HepG2 (cell line): ENCODE data around the gene ARHGEF7.

ENCODE experiments used
- KLF6 ChIP-seq: IDR thresholded peaks from 2 replicates; pipeline ENCODE4 v1.8.0; 2016; ENCODE audit warnings: missing biosample characterization, missing genetic modification reagents
- POLR2A ChIP-seq, 2 experiments: IDR thresholded peaks; 2 replicates each; pipeline ENCODE4 v1.6.1; 2011; ENCODE audit warnings: low read depth in 2 of 2, low read length in 2 of 2, mild to moderate bottlenecking in 1 of 2, moderate library complexity in 1 of 2; ENCODE audit not compliant: insufficient read depth in 1 of 2
- ZFP62 ChIP-seq: sonication (generic); formaldehyde crosslinking; IDR thresholded peaks from 2 replicates; pipeline ENCODE4 v1.4.0; 2020; ENCODE audit warnings: missing genetic modification reagents
- TF ChIP-seq, protein P1 (sequence below): sonication (generic); formaldehyde crosslinking; IDR thresholded peaks from 2 replicates; pipeline ENCODE4 v1.5.0; 2020; ENCODE audit warnings: missing genetic modification reagents, mild to moderate bottlenecking, borderline replicate concordance

- TF ChIP-seq KLF6 (CRISPR knock-in tag) (no peak), POLR2A (IDR thresholded peaks at IDR 0.05; ENCODE audit: insufficient read depth in 1 of 2, low read depth in 2 of 2, low read length in 2 of 2) (no peak), ZFP62 (CRISPR knock-in tag) (no peak)
- TF ChIP-seq, protein P1, sequence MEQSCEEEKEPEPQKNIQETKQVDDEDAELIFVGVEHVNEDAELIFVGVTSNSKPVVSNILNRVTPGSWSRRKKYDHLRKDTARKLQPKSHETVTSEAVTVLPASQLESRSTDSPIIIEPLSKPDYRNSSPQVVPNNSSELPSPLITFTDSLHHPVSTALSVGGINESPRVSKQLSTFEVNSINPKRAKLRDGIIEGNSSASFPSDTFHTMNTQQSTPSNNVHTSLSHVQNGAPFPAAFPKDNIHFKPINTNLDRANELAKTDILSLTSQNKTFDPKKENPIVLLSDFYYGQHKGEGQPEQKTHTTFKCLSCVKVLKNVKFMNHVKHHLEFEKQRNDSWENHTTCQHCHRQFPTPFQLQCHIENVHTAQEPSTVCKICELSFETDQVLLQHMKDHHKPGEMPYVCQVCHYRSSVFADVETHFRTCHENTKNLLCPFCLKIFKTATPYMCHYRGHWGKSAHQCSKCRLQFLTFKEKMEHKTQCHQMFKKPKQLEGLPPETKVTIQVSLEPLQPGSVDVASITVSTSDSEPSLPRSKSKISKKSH (CRISPR knock-in tag), result no peak
Measured at GRCh38 chr13:111298214-111298975, 183.3 kb downstream of the ARHGEF7 start.
